ENCODE measurements around the gene DEFB116.

- TF ChIP-seq CTCF (IDR thresholded peaks at IDR 0.05 in 8 of 11, conservative IDR thresholded peaks at IDR 0.05 in 3 of 11) (no peak), POLR2AphosphoS5 (IDR thresholded peaks at IDR 0.05) (no peak)
Measured at GRCh38 chr20:31355981-31356380, 47.6 kb upstream of the DEFB116 start.
